Umbilical cord (tissue), 2 donors: ENCODE results near the gene HSH2D. TPM values are rescaled to one million over a fixed set of nuclear protein-coding genes. Genes with fewer than 3 reads are reported as not detected.
"Not testable (repeated sequence)": the region's sequence is repeated elsewhere in the genome, so short reads cannot be mapped to it uniquely, and the experiment has no call there.

ENCODE experiments used
- DNase-seq: peaks from one replicate; pipeline ENCODE4 v3.0.0-alpha.2; 2015; ENCODE audit warnings: low spot score
- total RNA-seq: library from RNA; depleted of rRNA; stranded (reverse); fragments of >200 nt; gene quantifications from one replicate; pipeline ENCODE4 v1.2.3, GENCODE V29; 2014; ENCODE audit warnings: low replicate concordance; ENCODE audit not compliant: insufficient read depth

Gene HSH2D
- total RNA-seq, 1 donor from 2014 or later = 1.7 TPM

DNA sequence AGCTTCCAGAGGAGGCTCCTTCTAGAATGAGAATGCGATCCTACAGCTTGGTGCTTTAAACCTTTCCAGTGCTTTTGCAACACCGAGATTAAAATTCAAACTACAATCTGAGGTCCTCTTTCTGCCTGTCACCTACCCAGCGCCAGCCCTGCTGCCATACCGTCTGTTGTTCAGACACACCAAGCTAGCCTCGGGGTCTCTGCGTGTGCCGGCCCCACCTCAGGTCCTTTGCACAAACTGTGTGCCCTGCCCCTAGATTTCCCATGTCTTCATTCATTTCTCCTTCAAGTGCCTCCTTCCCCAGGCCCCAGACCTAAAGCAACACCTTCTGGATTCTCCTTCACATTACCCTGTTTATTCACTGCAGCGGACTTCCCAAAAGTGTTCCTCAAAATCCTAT, 11.1 kb downstream of the HSH2D start:
- no peak for DNase-seq

DNA sequence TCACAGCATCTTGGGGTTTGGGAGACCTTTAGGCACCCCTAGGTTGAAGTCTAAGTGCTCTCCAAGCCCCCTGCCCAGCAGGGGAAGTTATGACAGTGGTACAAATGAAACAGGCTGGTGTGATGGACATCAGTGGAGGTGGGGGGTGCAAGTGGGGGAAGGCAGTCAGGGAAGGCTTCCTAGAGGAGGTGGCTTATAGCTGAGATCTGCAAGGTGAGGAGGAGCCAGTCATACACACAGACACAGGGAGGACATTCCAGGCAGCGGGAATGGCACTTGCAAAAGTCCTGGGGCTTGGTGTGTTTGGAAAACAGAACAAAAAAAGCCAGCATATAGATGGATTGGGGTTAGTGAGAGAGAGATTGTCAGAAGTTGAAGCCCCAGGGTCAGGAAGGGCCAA, 11.6 kb downstream of the HSH2D start:
- no peak for DNase-seq

DNA sequence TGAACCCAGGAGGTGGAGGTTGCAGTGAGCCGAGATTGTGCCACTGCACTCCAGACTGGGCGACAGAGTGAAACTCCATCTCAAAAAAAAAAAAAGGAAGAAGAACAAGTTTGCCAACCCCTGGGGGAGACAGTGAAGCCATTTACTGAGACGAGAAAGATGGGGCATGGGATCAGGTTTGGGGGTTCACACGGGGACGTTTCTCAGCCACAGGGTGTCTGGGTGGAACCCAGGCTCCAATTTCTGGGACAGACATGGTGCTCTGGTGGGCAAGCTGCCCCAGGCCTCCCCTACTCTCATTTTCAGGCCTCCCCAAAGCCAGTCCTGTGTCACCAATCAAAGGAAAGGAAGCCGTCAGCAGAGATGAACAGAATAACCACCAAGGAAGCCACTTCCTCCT, 13.4 kb downstream of the HSH2D start:
- no peak for DNase-seq

DNA sequence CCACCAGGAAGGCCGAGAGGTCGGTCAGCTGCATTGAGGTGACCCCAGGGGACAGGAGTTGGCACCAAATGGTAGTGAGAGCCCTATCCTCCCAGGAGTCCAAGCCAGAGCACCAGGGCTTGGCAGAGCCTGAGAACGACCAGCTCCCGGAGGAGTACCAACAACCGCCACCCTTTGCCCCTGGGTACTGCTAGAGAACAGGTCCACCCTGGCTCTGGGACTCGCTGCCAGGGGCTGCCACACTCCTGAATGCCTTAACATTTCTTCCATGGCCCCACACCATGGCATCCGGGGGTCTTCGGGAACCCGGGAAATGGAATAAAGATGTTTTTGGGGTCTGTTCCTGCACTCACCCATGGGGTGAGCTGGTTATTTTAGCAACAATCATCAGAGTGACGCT, 14.1 kb downstream of the HSH2D start:
- no peak for DNase-seq

DNA sequence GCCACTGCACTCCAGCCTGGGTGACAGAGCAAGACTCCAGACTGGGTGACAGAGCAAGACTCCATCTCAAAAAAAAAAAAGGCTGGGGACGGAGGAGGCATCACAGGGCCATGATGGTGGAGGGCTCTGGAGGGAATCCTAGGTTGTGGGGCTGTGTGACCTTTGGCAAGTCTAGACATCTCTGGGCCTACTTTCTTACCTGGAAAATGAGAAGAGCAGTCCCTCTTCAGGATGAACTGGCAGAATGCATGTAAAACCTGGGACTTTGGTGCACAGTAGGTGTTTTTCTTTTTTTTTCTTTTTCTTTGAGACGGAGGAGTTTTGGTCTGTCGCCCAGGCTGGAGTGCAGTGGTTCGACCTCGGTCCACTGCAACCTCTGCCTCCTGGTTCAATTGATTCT, 16.2 kb downstream of the HSH2D start:
- DNase-seq = no peak

DNA sequence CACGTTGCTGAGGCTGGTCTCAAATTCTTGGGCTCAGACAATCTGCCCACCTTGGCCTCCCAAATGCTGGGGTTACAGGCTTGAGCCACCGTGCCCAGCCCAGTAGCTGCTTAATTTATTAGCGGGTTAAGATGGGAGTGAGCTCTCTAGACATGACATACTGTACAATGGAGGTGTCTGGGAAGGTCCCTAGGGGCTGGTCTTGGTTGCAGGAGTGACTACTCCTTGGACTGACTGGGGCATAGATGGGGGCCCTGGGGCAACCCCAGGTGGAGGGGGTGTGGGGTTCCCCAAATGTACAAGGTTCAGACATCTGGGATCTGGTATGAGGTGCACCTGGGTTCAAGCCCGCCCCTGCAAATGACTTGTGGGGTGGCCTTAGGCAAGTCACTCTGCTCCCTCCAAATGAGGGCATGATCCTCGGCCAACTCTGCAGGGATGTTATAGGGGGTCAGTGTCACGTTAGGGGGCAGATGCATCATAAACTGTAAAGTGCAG, 17.0 kb downstream of the HSH2D start:
- DNase-seq = no peak

DNA sequence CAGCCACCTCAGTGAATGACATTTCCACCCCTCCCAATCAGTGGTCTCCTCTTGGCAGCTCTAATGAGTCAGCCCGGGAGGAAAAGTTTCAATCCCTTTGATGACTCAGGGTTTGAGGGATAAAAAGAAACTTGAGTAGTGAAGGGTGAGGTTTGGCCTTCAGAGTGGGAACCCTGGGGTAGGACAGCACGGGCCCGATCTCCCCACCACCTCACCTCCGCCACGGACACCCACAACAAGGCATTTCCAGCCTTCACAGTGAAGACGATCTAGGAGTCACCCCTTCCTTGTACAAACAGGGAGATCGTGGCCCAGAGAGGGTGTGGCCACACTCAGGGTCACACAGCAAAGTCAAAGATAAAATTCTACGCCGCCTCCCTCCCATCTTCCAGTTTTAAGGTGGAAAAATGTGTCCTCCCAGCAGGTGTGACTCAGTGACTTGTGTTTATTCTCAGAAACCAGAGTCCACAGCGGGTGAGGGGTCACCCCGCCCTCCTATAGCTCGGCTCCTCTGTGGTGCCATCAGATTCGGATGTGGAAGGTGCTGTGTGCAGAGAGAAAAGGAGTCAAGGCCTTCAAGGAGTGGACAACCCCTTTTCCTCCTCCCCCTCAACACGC, 17.6 kb downstream of the HSH2D start:
- no peak for DNase-seq

DNA sequence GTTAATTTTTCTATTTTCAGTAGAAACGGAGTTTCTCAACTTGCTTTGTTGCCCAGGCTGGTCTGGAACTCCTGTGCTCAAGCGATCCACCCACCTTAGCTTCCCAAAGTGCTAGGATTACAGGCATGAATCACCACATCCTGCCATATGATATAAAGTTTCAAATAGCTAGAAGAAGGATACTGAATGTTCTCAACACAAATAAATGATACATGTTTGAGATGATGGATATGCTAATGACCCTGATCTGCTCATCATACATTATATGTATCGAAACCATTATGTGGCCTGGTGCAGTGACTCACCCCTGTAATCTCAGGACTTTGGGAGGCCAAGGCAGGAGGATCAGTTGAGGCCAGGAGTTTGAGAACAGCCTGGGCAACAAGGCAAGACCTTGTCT, 18.4 kb downstream of the HSH2D start:
- peak; percentile 52 for DNase-seq

DNA sequence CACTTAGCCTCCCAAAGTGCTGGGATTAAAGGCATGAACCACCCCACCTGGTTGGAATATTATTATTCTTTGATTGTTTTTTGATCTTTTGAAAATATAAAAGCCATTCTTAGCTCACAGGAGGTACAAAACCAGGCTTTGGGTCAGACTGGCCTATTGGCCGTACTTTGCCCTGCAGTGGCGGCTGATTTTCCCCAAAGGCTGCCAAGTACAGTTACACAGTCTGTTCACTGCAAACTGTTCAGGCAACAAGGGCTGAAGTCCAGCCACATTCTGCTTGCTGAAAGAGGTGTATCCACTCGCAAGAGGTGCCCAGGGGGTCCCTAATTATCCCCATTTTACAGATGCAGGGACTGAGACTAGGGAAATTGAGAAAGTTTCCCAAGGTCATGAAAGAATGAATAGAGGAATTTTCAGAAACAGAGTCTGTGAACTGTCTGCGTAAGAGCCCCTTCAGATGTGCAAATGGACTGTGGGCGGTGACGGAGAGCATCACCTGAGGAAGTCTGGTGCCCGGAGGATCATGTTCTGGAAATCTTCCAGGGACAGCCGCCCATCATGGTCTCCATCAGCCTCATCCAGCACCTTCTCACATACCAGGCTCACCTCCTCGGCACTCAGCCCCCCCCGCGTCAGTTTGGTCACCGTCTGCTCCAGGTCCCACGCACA, 20.9 kb downstream of the HSH2D start:
- DNase-seq = no peak

DNA sequence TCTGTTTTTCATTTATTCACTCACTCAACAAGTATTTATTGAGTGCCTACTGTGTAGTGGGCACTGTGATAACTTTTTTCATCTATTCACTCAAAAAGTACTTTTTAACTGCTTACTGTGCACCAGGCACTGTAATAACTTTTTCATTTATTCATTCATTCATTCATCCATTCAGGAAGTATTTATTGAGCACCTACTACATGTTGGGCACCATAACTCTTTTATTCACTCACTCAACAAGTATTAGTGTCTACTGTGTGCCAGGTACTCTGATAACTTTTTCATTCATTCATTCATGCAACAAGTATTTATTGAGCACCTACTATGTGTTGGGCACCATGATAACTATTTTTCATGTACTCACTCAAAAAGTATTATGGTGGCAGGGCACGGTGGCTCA, 22.9 kb downstream of the HSH2D start:
- DNase-seq = no peak

DNA sequence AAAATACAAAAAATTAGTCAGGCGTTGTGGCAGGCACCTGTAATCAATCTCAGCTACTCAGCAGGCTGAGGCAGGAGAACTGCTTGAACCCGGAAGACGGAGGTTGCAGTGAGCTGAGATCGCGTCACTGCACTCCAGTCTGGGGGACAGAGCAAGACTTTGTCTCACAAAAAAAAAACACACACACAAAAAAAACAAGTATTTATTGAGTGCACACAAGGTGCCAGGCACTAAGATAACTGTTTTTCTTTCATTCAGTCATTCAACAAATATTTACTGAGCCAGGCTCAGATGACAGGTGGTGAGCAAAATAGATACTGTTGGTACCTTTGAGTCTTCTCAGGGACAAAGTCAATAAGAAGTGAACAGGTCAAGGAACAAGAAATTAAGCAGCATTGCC, 23.6 kb downstream of the HSH2D start:
- no peak for DNase-seq

DNA sequence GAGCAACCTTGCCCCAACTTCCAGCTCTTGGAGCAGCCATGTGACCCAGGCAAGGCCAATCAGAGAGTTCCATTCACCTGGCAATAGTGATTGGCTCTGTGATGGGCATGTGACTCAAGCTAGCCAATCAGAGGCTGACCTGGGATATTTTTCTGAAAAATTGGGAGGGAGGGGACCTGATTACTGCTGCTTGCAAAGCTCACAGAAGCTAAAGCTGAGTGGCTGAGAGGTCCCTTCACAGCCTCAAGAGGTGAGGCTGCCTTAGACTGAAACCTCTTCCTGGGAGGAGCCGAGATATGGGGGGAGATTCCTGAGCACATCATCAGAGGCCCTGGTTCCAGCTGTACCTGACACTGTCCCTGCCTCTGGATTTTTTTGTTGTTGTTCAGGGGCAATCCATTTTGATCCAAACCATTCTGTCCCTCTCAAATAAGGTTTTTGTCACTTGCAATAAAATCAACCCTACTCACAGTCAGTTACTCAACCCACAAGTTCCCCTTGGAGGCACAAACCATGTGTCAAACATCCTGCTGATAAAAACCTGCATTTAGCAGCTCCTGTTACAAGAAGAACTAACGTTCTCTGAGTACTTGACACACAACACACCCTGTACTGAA, 25.1 kb downstream of the HSH2D start:
- DNase-seq = no peak

DNA sequence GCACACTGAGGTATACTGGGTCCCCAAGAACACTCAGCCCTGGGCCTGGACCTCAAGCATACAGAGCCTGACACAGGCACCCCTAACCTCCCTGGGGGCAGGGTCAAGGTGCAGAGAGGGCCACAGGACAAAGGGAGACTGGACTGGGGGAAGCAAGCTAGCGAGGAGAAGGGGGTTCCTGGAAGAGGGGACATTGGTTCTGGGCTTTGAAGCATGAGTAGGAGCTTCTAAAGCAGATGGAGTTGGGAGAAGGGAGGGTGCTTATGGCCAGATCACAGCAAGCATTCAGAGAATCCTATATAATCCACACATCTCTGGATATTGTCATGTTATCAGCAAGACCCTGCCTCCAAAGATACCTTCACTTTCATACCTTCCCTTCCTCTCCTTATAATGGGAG, 26.6 kb downstream of the HSH2D start:
- DNase-seq = no peak

DNA sequence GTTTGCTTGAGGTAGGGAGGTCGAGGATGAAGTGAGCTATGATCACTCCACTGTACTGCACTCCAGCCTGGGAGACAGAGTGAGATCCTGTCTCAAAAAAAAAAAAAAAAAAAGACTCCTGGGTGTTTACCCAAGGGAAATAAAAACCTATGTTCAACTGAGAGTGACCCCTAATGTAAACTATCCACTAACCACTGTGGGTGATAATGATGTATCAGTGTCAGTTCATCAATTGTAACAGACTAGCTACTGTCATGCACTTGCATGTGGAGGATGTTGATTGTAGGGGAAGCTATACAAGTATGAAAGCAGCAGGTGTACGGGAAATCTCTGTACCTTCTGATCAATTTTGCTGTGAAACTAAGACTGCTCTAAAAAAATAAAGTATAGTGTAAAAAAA, 32.5 kb downstream of the HSH2D start:
- DNase-seq = no peak

DNA sequence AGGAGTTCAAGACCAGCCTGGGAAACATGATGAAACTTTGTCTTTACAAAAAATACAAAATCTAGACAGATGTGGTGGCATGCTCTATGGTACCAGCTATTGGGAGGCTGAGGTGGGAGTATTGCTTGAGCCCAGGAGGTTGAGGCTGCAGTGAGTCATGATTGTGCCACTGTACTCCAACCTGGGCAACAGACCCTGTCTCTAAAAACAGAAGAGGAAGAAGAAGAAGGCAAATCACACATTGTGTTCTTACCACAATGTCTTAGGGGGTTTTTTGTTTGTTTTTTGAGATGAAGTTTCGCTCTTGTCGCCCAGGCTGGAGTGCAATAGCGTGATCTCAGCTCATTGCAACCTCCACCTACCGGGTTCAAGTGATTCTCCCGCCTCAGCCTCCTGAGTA, 35.4 kb downstream of the HSH2D start:
- not testable (repeated sequence) for DNase-seq

DNA sequence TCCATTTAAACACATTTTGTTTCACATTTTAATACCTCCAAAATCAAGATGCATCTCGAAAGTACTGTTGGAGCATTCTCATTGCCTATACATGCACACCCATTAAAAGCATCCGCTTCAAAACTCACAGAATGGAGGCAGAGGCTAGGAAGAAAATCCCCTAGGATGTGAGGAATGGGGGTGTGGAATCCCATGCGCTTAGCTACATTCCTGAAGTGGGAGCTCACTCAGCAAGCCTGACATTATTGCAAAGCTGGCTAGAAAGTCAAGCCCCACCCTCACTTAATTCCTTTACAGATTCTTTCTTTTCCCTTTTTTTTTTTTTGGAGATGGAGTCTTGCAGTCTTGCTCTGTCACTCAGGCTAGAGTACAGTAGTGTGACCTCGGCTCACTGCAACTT, 37.1 kb downstream of the HSH2D start:
- peak; percentile 96 for DNase-seq

DNA sequence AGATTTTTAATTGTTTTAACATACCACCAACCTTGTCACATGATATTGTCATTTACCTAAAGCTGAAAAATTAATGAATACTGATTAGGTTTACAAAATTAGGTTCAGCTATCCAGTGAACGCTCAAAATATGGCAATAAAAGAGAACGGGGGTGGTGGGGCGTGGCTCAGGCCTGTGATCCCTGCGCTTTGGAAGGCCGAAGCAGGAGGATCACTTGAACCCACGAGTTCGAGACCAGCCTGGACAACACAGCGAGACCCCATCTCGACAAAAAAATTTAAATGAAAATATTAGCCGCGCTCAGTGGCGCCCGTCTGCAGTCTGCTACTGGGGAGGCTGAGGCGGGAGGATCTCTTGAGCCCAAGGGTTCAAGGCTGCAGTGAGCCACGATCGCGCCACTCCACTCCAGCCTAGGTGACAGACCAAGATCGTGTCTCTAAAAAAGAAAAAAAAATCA, 41.2 kb downstream of the HSH2D start:
- no peak for DNase-seq

DNA sequence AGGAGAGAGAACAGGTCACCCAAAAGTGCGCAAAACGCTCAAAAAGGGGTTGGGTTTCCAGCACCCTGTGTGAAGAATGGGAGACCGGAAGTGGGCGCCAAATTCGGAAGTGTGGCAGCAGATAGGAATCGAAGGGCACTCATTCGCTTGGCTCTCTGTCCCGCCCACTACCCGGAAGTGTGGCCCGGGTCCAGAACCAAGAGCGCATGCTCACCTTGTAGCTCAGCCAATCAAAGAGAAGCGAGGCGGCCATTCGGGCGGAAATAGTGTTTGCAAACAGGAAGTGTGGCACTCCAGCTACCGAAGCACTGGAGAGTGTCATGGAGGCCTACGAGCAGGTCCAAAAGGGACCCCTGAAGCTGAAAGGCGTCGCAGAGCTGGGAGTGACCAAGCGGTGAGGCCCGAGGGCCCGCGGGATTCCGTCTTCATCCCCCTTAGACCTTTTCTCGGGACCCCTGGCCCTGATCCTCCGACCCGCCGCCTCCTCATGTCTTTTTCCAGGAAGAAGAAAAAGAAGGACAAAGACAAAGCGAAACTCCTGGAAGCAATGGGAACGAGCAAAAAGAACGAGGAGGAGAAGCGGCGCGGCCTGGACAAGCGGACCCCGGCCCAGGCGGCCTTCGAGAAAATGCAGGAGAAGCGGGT, 41.8 kb downstream of the HSH2D start, which contains the start of gene FAM32A:
FAM32A (plus strand) TSS at position 288 of the 645 bp plus-strand sequence; CDS start at position 321, 33 bp downstream.
- peak; percentile 100 for DNase-seq

DNA sequence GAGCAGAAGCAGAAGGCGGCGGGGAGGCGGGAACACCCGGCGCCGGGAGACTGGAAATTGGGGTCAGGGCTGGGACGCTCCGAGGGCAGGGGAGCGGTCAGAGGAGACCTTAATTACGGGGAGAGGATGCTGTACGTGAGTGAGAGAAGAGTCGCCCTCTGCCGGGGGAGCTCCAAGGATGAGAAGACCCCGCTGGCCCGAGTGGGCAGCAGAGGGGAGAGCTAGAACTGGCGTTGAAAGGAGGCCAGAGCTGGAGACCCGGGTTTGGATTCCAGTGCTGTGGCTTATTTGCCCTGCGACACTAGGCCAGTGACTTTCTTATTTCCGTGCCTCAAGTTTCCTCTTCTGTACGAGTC, 42.3 kb downstream of the HSH2D start:
- DNase-seq = peak; percentile 35

DNA sequence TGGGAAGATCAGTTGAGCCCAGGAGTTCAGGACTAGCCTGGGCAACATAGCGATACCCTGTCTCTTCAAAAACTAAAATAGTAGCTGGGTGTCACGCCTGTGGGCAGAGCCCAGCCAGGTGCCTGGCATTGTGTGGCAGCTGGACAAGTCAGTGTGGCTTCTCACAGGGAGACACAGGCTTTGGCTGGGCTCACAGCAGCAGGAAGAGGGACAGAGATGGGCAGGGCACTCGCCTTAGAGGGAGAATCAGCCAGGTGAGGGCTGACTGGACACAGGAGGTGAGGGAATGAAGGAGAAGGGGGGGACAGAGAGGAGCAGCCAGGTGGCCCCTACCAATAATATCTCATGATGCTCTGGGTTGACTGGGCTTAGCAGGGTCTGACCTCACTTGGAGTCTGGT, 45.0 kb downstream of the HSH2D start:
- DNase-seq = no peak

DNA sequence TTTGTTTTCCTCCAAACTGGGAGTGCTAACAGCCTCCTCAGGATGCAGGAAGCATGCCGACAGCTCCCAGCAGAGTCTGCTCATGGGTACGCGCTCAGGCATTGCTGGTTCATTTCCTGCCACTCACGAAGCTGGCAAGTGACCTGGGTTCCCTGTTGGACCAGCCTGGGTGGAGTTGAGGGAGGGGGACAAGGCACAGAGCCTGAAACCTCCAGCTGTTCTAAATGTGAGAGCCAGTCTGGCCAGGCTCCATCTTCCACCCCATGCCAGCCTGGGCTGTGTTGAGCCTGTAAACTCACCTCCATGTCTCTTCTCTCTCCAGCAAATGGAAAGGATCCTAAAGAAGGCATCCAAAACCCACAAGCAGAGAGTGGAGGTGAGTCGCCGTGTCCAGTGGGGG, 46.7 kb downstream of the HSH2D start:
- DNase-seq = no peak

DNA sequence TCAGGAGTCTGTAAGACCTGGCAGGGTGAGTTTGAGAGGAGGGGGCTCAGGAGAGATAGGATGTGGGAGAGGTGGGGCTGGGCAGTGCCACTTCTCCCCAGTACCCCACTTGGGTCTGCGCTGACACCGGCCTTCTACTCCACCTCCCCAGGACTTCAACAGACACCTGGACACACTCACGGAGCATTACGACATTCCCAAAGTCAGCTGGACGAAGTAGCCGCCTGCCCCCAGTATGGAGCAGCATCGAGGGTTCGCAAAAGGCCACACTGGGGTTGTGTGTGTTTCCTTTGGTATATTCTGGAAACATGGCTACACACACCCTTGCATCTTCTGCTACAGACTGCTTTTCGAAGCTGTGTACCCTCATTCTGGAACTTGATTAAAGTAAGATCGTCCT, 47.3 kb downstream of the HSH2D start:
- no peak for DNase-seq
